ENCODE data around the gene OR52E6. TPM values are rescaled to one million over a fixed set of nuclear protein-coding genes. Genes with fewer than 3 reads are reported as not detected.

Gene OR52E6
- total RNA-seq, 2 experiments from 2014 or later: not detected

GRCh38 chr11:5831196-5831829 lies 10.4 kb downstream of the OR52E6 start:
- no peak for ATAC-seq (ENCODE audit: low read depth)
- no peaks in the 10 kb centered on the region for H3K4me1 Mint-ChIP-seq
- peaks cover 9% of the 10 kb centered on the region for H3K27me3 Mint-ChIP-seq
- no peak for DNase-seq
- no peaks in the 10 kb centered on the region for H3K9me3 Mint-ChIP-seq
- no peaks in the 10 kb centered on the region for H3K36me3 Mint-ChIP-seq
- H3K27ac Mint-ChIP-seq: no peak overlapping the region
- POLR2A ChIA-PET: no interaction called here
- no peak overlapping the region for H3K4me3 Mint-ChIP-seq

GRCh38 chr11:5818245-5818886 lies 23.3 kb downstream of the OR52E6 start:
- POLR2A ChIA-PET: no interaction called here
- peak overlapping the region; percentile 77 for H3K4me3 Mint-ChIP-seq

DNA sequence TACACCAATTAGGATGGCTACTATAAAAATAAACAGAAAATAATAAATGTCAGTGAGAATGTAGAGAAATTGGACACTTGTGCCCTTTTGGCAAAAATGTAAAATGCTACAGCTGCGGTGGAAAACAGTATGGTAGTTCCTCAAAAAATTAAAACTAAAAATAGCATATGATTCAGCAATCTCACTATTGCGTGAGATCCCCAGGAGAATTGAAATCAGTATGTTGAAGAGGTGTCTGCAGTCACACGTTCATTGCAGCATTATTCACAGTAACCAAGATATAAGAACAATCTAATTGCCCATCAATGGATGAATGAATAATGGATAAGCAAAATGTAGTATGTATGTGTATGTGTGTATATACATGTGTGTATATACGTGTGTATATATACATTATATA lies 26.2 kb downstream of the OR52E6 start:
- no peak overlapping the region for H3K27ac Mint-ChIP-seq
- no peak for DNase-seq
- peaks cover 11% of the 10 kb centered on the region for H3K4me1 Mint-ChIP-seq
- H3K4me3 Mint-ChIP-seq: no peak overlapping the region
- peaks cover 6% of the 10 kb centered on the region for H3K27me3 Mint-ChIP-seq
- no peak for ATAC-seq (ENCODE audit: low read depth)
- H3K36me3 Mint-ChIP-seq: no peaks in the 10 kb centered on the region
- POLR2A ChIA-PET: no interaction called here
- H3K9me3 Mint-ChIP-seq: no peaks in the 10 kb centered on the region

More at GRCh38 chr11:5818245-5818886, 23.3 kb downstream of the OR52E6 start:
- DNase-seq: no peak
- H3K36me3 Mint-ChIP-seq: no peaks in the 10 kb centered on the region
- H3K9me3 Mint-ChIP-seq: no peaks in the 10 kb centered on the region
- peak; percentile 63 for ATAC-seq (ENCODE audit: low read depth)
- no peaks in the 10 kb centered on the region for H3K27me3 Mint-ChIP-seq
- H3K4me1 Mint-ChIP-seq: peaks cover 11% of the 10 kb centered on the region
- peak overlapping the region; percentile 67 for H3K27ac Mint-ChIP-seq

DNA sequence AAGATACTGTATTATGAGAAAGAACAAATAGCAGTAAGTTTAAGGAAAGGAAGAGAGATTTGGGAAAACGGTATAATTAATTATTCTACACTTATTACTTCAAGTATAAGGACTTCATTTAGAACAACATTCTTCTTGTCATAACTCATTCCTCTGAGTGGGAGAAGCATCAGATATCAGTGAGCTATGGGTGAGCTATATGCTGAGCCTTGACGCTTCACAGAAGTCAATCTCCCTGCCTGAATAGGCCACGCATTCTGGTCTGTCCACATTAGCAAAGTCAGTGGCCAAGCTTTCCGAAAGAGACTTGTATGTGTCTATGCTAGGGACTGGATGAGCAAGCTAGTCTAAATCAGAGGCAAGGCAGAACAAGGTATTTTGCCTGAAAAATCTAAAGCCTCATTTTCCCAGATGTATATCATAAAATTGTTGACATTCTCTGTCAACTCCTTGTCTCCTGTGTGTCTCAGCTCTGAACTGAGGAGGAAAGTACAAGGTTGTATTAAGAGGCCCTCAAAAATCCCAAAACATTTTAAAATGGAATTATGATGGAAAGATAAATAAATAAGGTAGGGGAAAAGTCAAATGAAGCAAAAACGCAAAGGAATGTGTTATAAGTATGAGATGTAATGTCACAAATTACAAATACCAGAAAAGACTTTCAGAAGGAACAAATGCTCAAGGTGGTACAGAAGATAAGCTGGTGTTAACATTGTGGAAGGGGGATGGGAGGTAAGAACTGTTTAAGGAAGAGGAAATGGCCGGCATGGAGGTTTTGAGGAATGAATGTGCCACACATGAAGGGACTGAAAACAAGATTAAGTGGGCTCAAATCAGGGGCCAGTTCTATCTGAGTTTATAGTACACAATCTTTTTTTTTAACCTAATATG lies 31.5 kb downstream of the OR52E6 start:
- Mint-ChIP-seq H3K4me1 (peaks cover 16% of the 10 kb centered on the region), H3K4me3 (no peak overlapping the region), H3K27ac (no peak overlapping the region), H3K36me3 (no peaks in the 10 kb centered on the region), H3K9me3 (no peaks in the 10 kb centered on the region), H3K27me3 (peaks cover 18% of the 10 kb centered on the region)
- DNase-seq: no peak
- POLR2A ChIA-PET: interaction anchor here (0.6 to 1.1 kb wide), 2 partner anchors 120 to 234 kb away, joined by 3 read pairs; no protein-coding TSS in a partner anchor
- ATAC-seq (ENCODE audit: low read depth): no peak

GRCh38 chr11:5809122-5809519 lies 32.6 kb downstream of the OR52E6 start:
- H3K27me3 Mint-ChIP-seq: peaks cover 18% of the 10 kb centered on the region
- no peaks in the 10 kb centered on the region for H3K36me3 Mint-ChIP-seq
- DNase-seq (no peak), ATAC-seq (ENCODE audit: low read depth) (peak; percentile 35)
- POLR2A ChIA-PET: interaction anchor here (1.1 kb wide), 1 partner anchor 119 kb away, joined by 3 read pairs; no protein-coding TSS in a partner anchor
- peak overlapping the region; percentile 22 for H3K27ac Mint-ChIP-seq
- no peaks in the 10 kb centered on the region for H3K9me3 Mint-ChIP-seq
- H3K4me1 Mint-ChIP-seq: peaks cover 13% of the 10 kb centered on the region
- H3K4me3 Mint-ChIP-seq: peak overlapping the region; percentile 88

- peak within 1 kb of the TSS; percentile 22 for H3K27ac Mint-ChIP-seq
- ATAC-seq (ENCODE audit: low read depth): peak; percentile 85
- no peaks in the 10 kb centered on the region for H3K9me3 Mint-ChIP-seq
- peaks cover 13% of the 10 kb centered on the region for H3K4me1 Mint-ChIP-seq
- H3K4me3 Mint-ChIP-seq: peak within 1 kb of the TSS; percentile 88
- no peaks in the 10 kb centered on the region for H3K36me3 Mint-ChIP-seq
- DNase-seq: peak; percentile 67
- POLR2A ChIA-PET: interaction anchor here (1.1 kb wide), 1 partner anchor 118 kb away, joined by 3 read pairs; no protein-coding TSS in a partner anchor
- H3K27me3 Mint-ChIP-seq: peaks cover 18% of the 10 kb centered on the region
Observed at GRCh38 chr11:5808500-5809121, 33.1 kb downstream of the OR52E6 start, which contains the start of gene OR52N2. OR52N2 (plus strand) TSS chr11:5808924; CDS start chr11:5820336, 11,412 bp downstream.

- no peak for ATAC-seq (ENCODE audit: low read depth)
- Mint-ChIP-seq H3K4me1 (peaks cover 13% of the 10 kb centered on the region), H3K27me3 (peaks cover 26% of the 10 kb centered on the region), H3K27ac (no peak overlapping the region), H3K4me3 (no peak overlapping the region), H3K9me3 (no peaks in the 10 kb centered on the region), H3K36me3 (no peaks in the 10 kb centered on the region)
- DNase-seq: no peak
- POLR2A ChIA-PET: interaction anchor here (0.7 kb wide), 1 partner anchor 123 kb away, joined by 3 read pairs; the partner anchor contains the start of gene TRIM5
Observed at GRCh38 chr11:5807580-5807979, 34.1 kb downstream of the OR52E6 start.

DNA sequence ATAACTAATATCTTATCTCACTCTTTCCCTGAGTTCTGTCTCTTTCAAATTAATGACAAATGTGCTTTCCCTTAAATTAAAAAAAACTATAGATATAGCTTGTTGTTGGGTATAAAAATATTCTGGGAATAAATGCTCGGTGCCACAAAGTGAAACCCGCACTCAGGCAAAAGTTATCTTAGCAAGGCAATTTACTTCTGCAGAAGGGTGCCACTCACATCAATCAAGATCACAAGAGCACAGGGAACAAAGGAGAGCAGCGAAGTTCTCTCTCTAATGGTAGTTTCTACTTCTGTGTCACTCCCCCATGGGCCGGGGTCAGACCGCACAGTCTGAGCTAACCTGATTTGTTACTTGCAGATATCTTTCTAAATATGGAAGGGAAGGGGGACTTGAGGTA lies 37.7 kb downstream of the OR52E6 start:
- no peak overlapping the region for H3K27ac Mint-ChIP-seq

DNA sequence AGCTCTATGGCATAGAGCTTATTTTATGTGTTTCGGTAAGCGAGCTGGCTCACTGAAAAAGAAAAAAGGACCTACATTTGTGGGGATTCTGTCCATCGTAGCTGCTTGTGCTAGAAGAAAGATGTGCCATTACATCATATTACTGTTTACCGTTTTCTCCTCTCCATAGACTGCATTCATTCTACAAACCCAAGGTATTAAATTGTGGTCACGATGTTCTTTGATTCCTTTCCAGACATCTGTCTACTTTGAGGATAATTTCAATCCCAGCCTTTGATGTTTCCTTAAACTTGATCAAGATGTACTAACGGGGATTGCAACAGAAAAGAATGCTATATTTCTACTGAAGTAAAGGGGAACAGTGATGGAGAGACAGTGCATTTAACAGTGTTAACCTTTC lies 45.2 kb downstream of the OR52E6 start:
- H3K27me3 Mint-ChIP-seq: peaks cover 5% of the 10 kb centered on the region
- no peaks in the 10 kb centered on the region for H3K9me3 Mint-ChIP-seq
- ATAC-seq (ENCODE audit: low read depth) (no peak), DNase-seq (no peak)
- H3K4me3 Mint-ChIP-seq: no peak overlapping the region
- H3K4me1 Mint-ChIP-seq: no peaks in the 10 kb centered on the region
- H3K36me3 Mint-ChIP-seq: no peaks in the 10 kb centered on the region
- POLR2A ChIA-PET: no interaction called here
- H3K27ac Mint-ChIP-seq: no peak overlapping the region

More for the DNA sequence above, 37.7 kb downstream of the OR52E6 start:
- H3K36me3 Mint-ChIP-seq: no peaks in the 10 kb centered on the region
- peaks cover 5% of the 10 kb centered on the region for H3K4me1 Mint-ChIP-seq
- no peak overlapping the region for H3K4me3 Mint-ChIP-seq
- DNase-seq (no peak), ATAC-seq (ENCODE audit: low read depth) (no peak)
- H3K27me3 Mint-ChIP-seq: peaks cover 15% of the 10 kb centered on the region
- no peaks in the 10 kb centered on the region for H3K9me3 Mint-ChIP-seq
- POLR2A ChIA-PET: no interaction called here

DNA sequence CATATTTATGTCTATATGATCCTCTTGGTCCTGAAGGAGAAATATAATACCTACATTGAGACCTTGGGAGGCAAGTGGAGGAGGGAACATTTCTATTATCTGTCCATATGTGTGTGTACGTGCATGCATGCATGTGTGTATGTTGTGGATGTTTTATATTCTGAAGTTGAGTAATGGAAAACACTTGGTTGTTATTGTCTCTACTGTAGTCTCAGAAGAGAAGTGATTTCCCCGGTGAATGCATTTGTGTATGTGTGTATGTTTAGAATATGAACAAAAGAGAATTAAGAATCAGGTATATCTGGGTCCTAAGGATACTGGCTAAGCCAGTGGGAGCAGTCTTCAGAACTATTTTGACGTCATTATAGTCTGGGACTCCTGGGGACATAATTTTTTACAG lies 50.5 kb downstream of the OR52E6 start, which contains the start of gene OR52N1:
TSS of gene OR52N1 (minus strand) at position 101 of the 400 bp plus-strand sequence. CDS start 2,449 bp downstream, outside the sequence.
- H3K27ac Mint-ChIP-seq: no peak within 1 kb of the TSS

More for the DNA sequence above, 50.5 kb downstream of the OR52E6 start, which contains the start of gene OR52N1:
- ATAC-seq (ENCODE audit: low read depth) (no peak), DNase-seq (no peak)
- H3K27me3 Mint-ChIP-seq: peaks cover 8% of the 10 kb centered on the region
- no peaks in the 10 kb centered on the region for H3K36me3 Mint-ChIP-seq
- POLR2A ChIA-PET: no interaction called here
- H3K9me3 Mint-ChIP-seq: no peaks in the 10 kb centered on the region
- no peaks in the 10 kb centered on the region for H3K4me1 Mint-ChIP-seq
- H3K4me3 Mint-ChIP-seq: no peak within 1 kb of the TSS

Measured in activated naive CD8-positive, alpha-beta T cell treated with anti-CD3 and anti-CD28 coated beads, Interleukin-2, amount 10 ng/mL, durations not matched to agents 7 days and 5 days (primary cell).